ENCODE results near the gene PMPCB. TPM values are rescaled to one million over a fixed set of nuclear protein-coding genes. Genes with fewer than 3 reads are reported as not detected.

Gene PMPCB
- total RNA-seq, 6 donors from 2014 or later = 24.9 to 53.2 (median 41.8) TPM

GRCh38 chr7:103316380-103316941 is 19.2 kb downstream of the PMPCB start:
- H3K4me1 ChIP-seq = no peaks in the 10 kb centered on the region
- no peak overlapping the region for H3K4me3 ChIP-seq
- H3K36me3 ChIP-seq = peaks cover 62 to 100% (median 80%) of the 10 kb centered on the region in 4 donors
- no peaks in the 10 kb centered on the region for H3K9me3 ChIP-seq
- WGBS, 2 donors = 95 to 98% methylated on average over 2 of the region's 2 CpGs
- no peaks in the 10 kb centered on the region for H3K27me3 ChIP-seq
- no peak overlapping the region for H3K27ac ChIP-seq
- DNase-seq (no peak), ATAC-seq (ENCODE audit: low FRiP score in 2 of 2) (no peak)
- TF ChIP-seq CTCF (IDR thresholded peaks at IDR 0.05) (no peak), EP300 (IDR thresholded peaks at IDR 0.05) (no peak), POLR2AphosphoS5 (IDR thresholded peaks at IDR 0.05) (no peak), POLR2A (IDR thresholded peaks at IDR 0.05) (no peak)

- no peaks in the 10 kb centered on the region for H3K9me3 ChIP-seq
- H3K36me3 ChIP-seq = peaks cover 61 to 100% (median 79%) of the 10 kb centered on the region in 4 donors
- no peak for ATAC-seq (ENCODE audit: low FRiP score in 2 of 2)
- no peak overlapping the region for H3K4me3 ChIP-seq
- no peak for TF ChIP-seq POLR2A (IDR thresholded peaks at IDR 0.05)
- no peak for TF ChIP-seq POLR2AphosphoS5 (IDR thresholded peaks at IDR 0.05)
- TF ChIP-seq EP300 (IDR thresholded peaks at IDR 0.05) = no peak
- TF ChIP-seq CTCF (IDR thresholded peaks at IDR 0.05) = no peak
- H3K27ac ChIP-seq = no peak overlapping the region
- H3K27me3 ChIP-seq = no peaks in the 10 kb centered on the region
- no peak for DNase-seq
- H3K4me1 ChIP-seq = no peaks in the 10 kb centered on the region
Observed at GRCh38 chr7:103317009-103317408, 19.8 kb downstream of the PMPCB start.

GRCh38 chr7:103325744-103326143 is 28.5 kb downstream of the PMPCB start:
- no peak overlapping the region for H3K4me3 ChIP-seq
- ATAC-seq (ENCODE audit: low FRiP score in 2 of 2) = no peak
- WGBS, 2 donors = 93% methylated on average over 8 of the region's 8 CpGs

GRCh38 chr7:103336761-103337160 is 39.5 kb downstream of the PMPCB start:
- 78 to 89% methylated on average over 2 of the region's 2 CpGs for WGBS, 2 donors

More at GRCh38 chr7:103325744-103326143, 28.5 kb downstream of the PMPCB start:
- no peak for TF ChIP-seq EP300 (IDR thresholded peaks at IDR 0.05)
- TF ChIP-seq POLR2A (IDR thresholded peaks at IDR 0.05) = no peak
- no peak for TF ChIP-seq POLR2AphosphoS5 (IDR thresholded peaks at IDR 0.05)
- TF ChIP-seq CTCF (IDR thresholded peaks at IDR 0.05) = no peak
- Histone ChIP-seq H3K27me3 (no peaks in the 10 kb centered on the region), H3K27ac (no peak overlapping the region), H3K4me1 (no peaks in the 10 kb centered on the region), H3K36me3 (peaks cover 29 to 76% (median 43%) of the 10 kb centered on the region in 4 donors), H3K9me3 (no peaks in the 10 kb centered on the region)
- DNase-seq = no peak

More at GRCh38 chr7:103336761-103337160, 39.5 kb downstream of the PMPCB start:
- TF ChIP-seq CTCF (IDR thresholded peaks at IDR 0.05) = no peak
- no peak for TF ChIP-seq POLR2AphosphoS5 (IDR thresholded peaks at IDR 0.05)
- TF ChIP-seq EP300 (IDR thresholded peaks at IDR 0.05) = no peak
- no peak for TF ChIP-seq POLR2A (IDR thresholded peaks at IDR 0.05)
- peaks cover 9 to 91% (median 51%) of the 10 kb centered on the region in 4 donors for H3K36me3 ChIP-seq
- H3K4me3 ChIP-seq = no peak overlapping the region
- H3K4me1 ChIP-seq = peaks cover 3 to 9% (median 5%) of the 10 kb centered on the region in 4 donors
- no peaks in the 10 kb centered on the region for H3K27me3 ChIP-seq
- H3K27ac ChIP-seq = no peak overlapping the region
- no peak for DNase-seq
- no peaks in the 10 kb centered on the region for H3K9me3 ChIP-seq
- no peak for ATAC-seq (ENCODE audit: low FRiP score in 2 of 2)
